Mammary epithelial cell (primary cell): ENCODE measurements around the gene BMI1.

ENCODE experiments used
- EZH2 ChIP-seq: IDR thresholded peaks from 2 replicates; pipeline ENCODE4 v1.6.1; 2012; ENCODE audit warnings: low read length, inconsistent platforms, borderline replicate concordance
- TF ChIP-seq, protein P1 (sequence below), 2 donors: IDR thresholded peaks in 1 of 2; conservative IDR thresholded peaks in 1 of 2; 2 replicates each; pipeline ENCODE4 v1.5.1; 2011 to 2012; ENCODE audit warnings: inconsistent platforms in 2 of 2, low read length in 2 of 2, mild to moderate bottlenecking in 2 of 2, control low read depth in 1 of 2, low read depth in 1 of 2; ENCODE audit not compliant: insufficient read depth in 1 of 2; ENCODE audit errors: extremely low read depth in 1 of 2

DNA sequence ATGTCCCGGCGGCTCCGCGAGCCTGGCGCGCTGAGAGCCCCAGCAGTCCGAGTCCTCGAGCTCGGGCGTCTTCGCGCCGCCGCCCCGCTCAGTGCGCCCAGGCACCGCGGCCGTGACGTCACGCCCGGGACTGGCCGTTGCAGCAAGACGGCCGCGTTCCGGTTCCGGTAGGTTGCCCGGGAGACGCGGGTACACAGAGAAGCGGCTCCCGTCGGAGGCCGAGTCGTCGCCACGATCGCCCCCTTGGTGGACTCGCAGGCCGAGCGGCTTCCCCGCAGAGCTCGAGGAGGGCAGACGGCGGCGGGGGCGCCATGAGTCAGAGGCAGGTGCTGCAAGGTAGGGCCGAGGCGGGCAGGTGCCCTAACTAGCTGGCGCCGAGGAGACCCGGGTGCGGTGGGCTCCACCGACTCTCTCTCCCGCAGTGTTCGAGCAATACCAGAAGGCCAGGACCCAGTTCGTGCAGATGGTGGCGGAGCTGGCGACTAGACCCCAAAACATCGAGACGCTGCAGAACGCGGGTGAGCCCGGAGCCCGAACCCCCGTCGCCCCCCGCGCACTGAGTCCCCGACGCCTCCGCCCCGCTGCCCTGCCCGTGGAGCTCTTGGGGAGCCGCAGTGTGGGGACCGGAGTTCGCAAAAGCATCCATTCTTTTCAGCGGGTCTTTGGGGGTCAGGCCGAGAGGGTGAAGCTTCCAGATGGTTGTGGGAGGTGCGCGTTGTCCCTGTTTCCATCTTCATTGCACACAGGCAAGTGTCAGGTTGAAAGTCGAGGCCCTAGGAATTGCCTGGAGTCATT, 24.6 kb downstream of the BMI1 start, which contains the start of gene SPAG6:
- TF ChIP-seq, protein P1, sequence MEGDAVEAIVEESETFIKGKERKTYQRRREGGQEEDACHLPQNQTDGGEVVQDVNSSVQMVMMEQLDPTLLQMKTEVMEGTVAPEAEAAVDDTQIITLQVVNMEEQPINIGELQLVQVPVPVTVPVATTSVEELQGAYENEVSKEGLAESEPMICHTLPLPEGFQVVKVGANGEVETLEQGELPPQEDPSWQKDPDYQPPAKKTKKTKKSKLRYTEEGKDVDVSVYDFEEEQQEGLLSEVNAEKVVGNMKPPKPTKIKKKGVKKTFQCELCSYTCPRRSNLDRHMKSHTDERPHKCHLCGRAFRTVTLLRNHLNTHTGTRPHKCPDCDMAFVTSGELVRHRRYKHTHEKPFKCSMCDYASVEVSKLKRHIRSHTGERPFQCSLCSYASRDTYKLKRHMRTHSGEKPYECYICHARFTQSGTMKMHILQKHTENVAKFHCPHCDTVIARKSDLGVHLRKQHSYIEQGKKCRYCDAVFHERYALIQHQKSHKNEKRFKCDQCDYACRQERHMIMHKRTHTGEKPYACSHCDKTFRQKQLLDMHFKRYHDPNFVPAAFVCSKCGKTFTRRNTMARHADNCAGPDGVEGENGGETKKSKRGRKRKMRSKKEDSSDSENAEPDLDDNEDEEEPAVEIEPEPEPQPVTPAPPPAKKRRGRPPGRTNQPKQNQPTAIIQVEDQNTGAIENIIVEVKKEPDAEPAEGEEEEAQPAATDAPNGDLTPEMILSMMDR (conservative IDR thresholded peaks at IDR 0.05 in 1 of 2, IDR thresholded peaks at IDR 0.05 in 1 of 2; ENCODE audit: extremely low read depth in 1 of 2, insufficient read depth in 1 of 2, low read depth in 1 of 2, low read length in 2 of 2): no peak
- no peak for TF ChIP-seq EZH2
